GM23338 (cell line): ENCODE measurements around the gene FAM168B. TPM values are rescaled to one million over a fixed set of nuclear protein-coding genes. Genes with fewer than 3 reads are reported as not detected.

ENCODE experiments used
- ATAC-seq: fragments of 200-7000 bp; cut with Tn5 transposase; 3 replicates; pipeline ENCODE4 v1.9.1; 2020
- DNase-seq: peaks from one replicate; pipeline ENCODE4 v3.0.0-alpha.2; 2015; ENCODE audit warnings: low spot score
- H2AFZ ChIP-seq: fragments of 200-600 bp; sonication (generic); 2 replicates; pipeline ENCODE4 v1.8.0; 2016; ENCODE audit warnings: antibody characterized with exemption, mild to moderate bottlenecking, moderate library complexity
- H3F3A ChIP-seq: fragments of 200-600 bp; sonication (generic); replicated peaks from 2 replicates; pipeline ENCODE4 v1.8.0; 2017; ENCODE audit warnings: antibody characterized with exemption, mixed run types, low read depth
- H3K27ac ChIP-seq: fragments of 200-600 bp; sonication (generic); 2 replicates; pipeline ENCODE4 v1.6.1; 2016; ENCODE audit warnings: low read depth
- H3K27me3 ChIP-seq: fragments of 200-600 bp; sonication (generic); 2 replicates; pipeline ENCODE4 v1.8.0; 2016; ENCODE audit warnings: mild to moderate bottlenecking, mixed run types, moderate library complexity; ENCODE audit not compliant: insufficient read depth
- H3K36me3 ChIP-seq: fragments of 200-600 bp; sonication (generic); 2 replicates; pipeline ENCODE4 v1.8.0; 2016; ENCODE audit warnings: mild to moderate bottlenecking; ENCODE audit not compliant: insufficient read depth
- H3K4me1 ChIP-seq: fragments of 200-600 bp; sonication (generic); 2 replicates; pipeline ENCODE4 v1.8.0; 2016; ENCODE audit warnings: mild to moderate bottlenecking, moderate library complexity; ENCODE audit not compliant: insufficient read depth
- H3K4me2 ChIP-seq: fragments of 200-600 bp; sonication (generic); 2 replicates; pipeline ENCODE4 v1.7.1; 2017; ENCODE audit warnings: mixed run types
- H3K4me3 ChIP-seq: fragments of 200-600 bp; sonication (generic); 2 replicates; pipeline ENCODE4 v1.6.1; 2016; ENCODE audit warnings: mixed run types
- H3K79me2 ChIP-seq: fragments of 200-600 bp; sonication (generic); replicated peaks from 2 replicates; pipeline ENCODE4 v1.8.0; 2017; ENCODE audit warnings: mild to moderate bottlenecking; ENCODE audit not compliant: insufficient read depth
- H3K9me2 ChIP-seq: fragments of 200-600 bp; sonication (generic); 2 replicates; pipeline ENCODE4 v1.8.0; 2017; ENCODE audit not compliant: insufficient read depth
- H4K20me1 ChIP-seq: fragments of 200-600 bp; sonication (generic); replicated peaks from 2 replicates; pipeline ENCODE4 v1.8.0; 2017; ENCODE audit warnings: mild to moderate bottlenecking; ENCODE audit not compliant: insufficient read depth
- H3K27ac Mint-ChIP-seq: 2 replicates; pipeline ENCODE4 v1.8.0; 2020; ENCODE audit warnings: inconsistent platforms, mild to moderate bottlenecking, moderate library complexity, mixed read lengths
- H3K27me3 Mint-ChIP-seq: 3 replicates; pipeline ENCODE4 v1.8.0; 2022; ENCODE audit warnings: low read depth, mild to moderate bottlenecking, moderate library complexity, mixed read lengths, inconsistent platforms; ENCODE audit not compliant: insufficient read depth, poor library complexity
- H3K36me3 Mint-ChIP-seq: 3 replicates; pipeline ENCODE4 v1.8.0; 2021; ENCODE audit warnings: low read depth, mild to moderate bottlenecking, inconsistent platforms, moderate library complexity, mixed read lengths
- H3K4me1 Mint-ChIP-seq: 3 replicates; pipeline ENCODE4 v1.8.0; 2020; ENCODE audit warnings: mild to moderate bottlenecking, inconsistent platforms, mixed read lengths
- H3K4me3 Mint-ChIP-seq: 3 replicates; pipeline ENCODE4 v1.8.0; 2021; ENCODE audit warnings: moderate library complexity, mild to moderate bottlenecking, inconsistent platforms, mixed read lengths
- H3K9me3 Mint-ChIP-seq: 3 replicates; pipeline ENCODE4 v1.8.0; 2020; ENCODE audit warnings: moderate library complexity, mild to moderate bottlenecking, inconsistent platforms, mixed read lengths
- CREB1 ChIP-seq: fragments of 250-450 bp; sonication (Bioruptor Pico); IDR thresholded peaks from 2 replicates; pipeline ENCODE4 v1.5.0; 2020; ENCODE audit warnings: low read depth, mild to moderate bottlenecking, moderate library complexity
- EZH2 ChIP-seq: fragments of 200-600 bp; sonication (generic); IDR thresholded peaks from one replicate; pipeline ENCODE4 v1.8.0; 2017; ENCODE audit warnings: antibody characterized with exemption, mild to moderate bottlenecking, low read depth; ENCODE audit not compliant: unreplicated experiment
- EZH2phosphoT487 ChIP-seq: fragments of 200-600 bp; sonication (generic); IDR thresholded peaks from one replicate; pipeline ENCODE4 v1.8.1; 2018; ENCODE audit warnings: antibody characterized with exemption; ENCODE audit not compliant: unreplicated experiment
- JUNB ChIP-seq: IDR thresholded peaks from one replicate; pipeline ENCODE4 v1.6.1; 2016; ENCODE audit warnings: antibody characterized with exemption; ENCODE audit not compliant: unreplicated experiment
- NANOG ChIP-seq: IDR thresholded peaks from 2 replicates; pipeline ENCODE4 v1.6.1; 2016; ENCODE audit warnings: antibody characterized with exemption, borderline replicate concordance
- POLR2AphosphoS5 ChIP-seq: IDR thresholded peaks from 2 replicates; pipeline ENCODE4 v1.6.1; 2016; ENCODE audit warnings: antibody characterized with exemption, low read depth
- STAT1 ChIP-seq: IDR thresholded peaks from one replicate; pipeline ENCODE4 v1.6.1; 2016; ENCODE audit warnings: antibody characterized with exemption; ENCODE audit not compliant: unreplicated experiment
- ZNF114 ChIP-seq: fragments of 250-450 bp; sonication (Bioruptor Pico); IDR thresholded peaks from 2 replicates; pipeline ENCODE4 v1.5.0; 2020; ENCODE audit warnings: mild to moderate bottlenecking, moderate library complexity
- ZNF331 ChIP-seq: fragments of 250-450 bp; sonication (Bioruptor Pico); IDR thresholded peaks from 2 replicates; pipeline ENCODE4 v1.5.0; 2020; ENCODE audit warnings: low read depth, mild to moderate bottlenecking, moderate library complexity
- polyA plus RNA-seq: library from polyadenylated mRNA; unstranded; fragments of >200 nt; fragmentation: Nextera tagmentation; extraction: Ambion mirVana; gene quantifications from 2 replicates; pipeline ENCODE4 v1.2.1, GENCODE V29; 2016
- total RNA-seq: library from RNA; depleted of rRNA; stranded (reverse); fragments of >200 nt; shearing (Covaris generic); gene quantifications from 2 replicates; pipeline ENCODE4 v1.2.3, GENCODE V29; 2014
- TF ChIP-seq, protein P1 (sequence below), 2 experiments: fragments of 200-600 bp in 1 of 2; sonication (generic) in 1 of 2; conservative IDR thresholded peaks; 2 replicates each; pipeline versions ENCODE4 v1.5.1 to v1.6.1; 2016 to 2017; ENCODE audit warnings: antibody characterized with exemption in 2 of 2, low read depth in 2 of 2, mild to moderate bottlenecking in 2 of 2, moderate library complexity in 1 of 2
- TF ChIP-seq, protein P2 (sequence below): IDR thresholded peaks from 2 replicates; pipeline ENCODE4 v1.6.1; 2016; ENCODE audit warnings: antibody characterized with exemption
- TF ChIP-seq, protein P3 (sequence below): IDR thresholded peaks from one replicate; pipeline ENCODE4 v1.6.1; 2018; ENCODE audit warnings: antibody characterized with exemption; ENCODE audit not compliant: unreplicated experiment

The FAM168B gene
- total and polyA plus RNA-seq, 2 experiments from 2014 or later: 18.8 to 76.8 TPM

DNA sequence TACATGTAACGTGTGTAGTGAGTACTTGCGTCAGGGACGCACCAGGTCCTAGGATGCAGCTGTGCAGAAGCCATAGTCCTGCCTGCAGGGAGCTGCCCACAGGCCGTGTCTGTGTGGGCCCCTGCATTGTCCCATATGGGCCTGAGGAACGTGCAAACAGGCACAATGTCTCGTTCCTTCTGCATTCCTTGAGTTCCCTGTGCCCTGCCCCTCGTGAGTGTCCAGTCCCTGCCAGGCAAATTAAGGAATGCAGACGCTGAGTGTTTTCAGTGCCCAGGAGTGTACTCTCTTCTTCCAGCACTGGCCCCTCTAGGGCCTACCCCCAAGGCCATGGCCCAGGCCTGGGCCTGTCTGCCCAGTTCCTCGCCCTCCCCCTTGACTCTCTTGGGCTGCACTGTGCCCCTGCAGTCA lies 61.8 kb downstream of the FAM168B start:
- Histone ChIP-seq H3K9me2 (no peaks in the 10 kb centered on the region), H2AFZ (no peak overlapping the region), H3K4me3 (no peak overlapping the region), H4K20me1 (no peaks in the 10 kb centered on the region), H3F3A (no peaks in the 10 kb centered on the region), H3K27me3 (peaks cover 29% of the 10 kb centered on the region), H3K36me3 (no peaks in the 10 kb centered on the region), H3K79me2 (no peaks in the 10 kb centered on the region), H3K27ac (no peak overlapping the region), H3K4me2 (no peak overlapping the region), H3K4me1 (peaks cover 6% of the 10 kb centered on the region; the same call in 1 of the 2 replicates)
- H3K4me1 Mint-ChIP-seq: peaks cover 3% of the 10 kb centered on the region; the same call in 1 of the 3 replicates
- peaks cover 32% of the 10 kb centered on the region for H3K27me3 Mint-ChIP-seq
- H3K36me3 Mint-ChIP-seq: no peaks in the 10 kb centered on the region
- ATAC-seq: no peak
- DNase-seq: no peak
- H3K9me3 Mint-ChIP-seq: no peaks in the 10 kb centered on the region
- no peak overlapping the region for H3K4me3 Mint-ChIP-seq
- H3K27ac Mint-ChIP-seq: no peak overlapping the region
- TF ChIP-seq EZH2 (no peak), STAT1 (no peak), NANOG (no peak), EZH2phosphoT487 (no peak), ZNF331 (no peak), POLR2AphosphoS5 (no peak), ZNF114 (CRISPR knock-in tag) (no peak), JUNB (no peak), CREB1 (no peak)
- TF ChIP-seq, protein P1, sequence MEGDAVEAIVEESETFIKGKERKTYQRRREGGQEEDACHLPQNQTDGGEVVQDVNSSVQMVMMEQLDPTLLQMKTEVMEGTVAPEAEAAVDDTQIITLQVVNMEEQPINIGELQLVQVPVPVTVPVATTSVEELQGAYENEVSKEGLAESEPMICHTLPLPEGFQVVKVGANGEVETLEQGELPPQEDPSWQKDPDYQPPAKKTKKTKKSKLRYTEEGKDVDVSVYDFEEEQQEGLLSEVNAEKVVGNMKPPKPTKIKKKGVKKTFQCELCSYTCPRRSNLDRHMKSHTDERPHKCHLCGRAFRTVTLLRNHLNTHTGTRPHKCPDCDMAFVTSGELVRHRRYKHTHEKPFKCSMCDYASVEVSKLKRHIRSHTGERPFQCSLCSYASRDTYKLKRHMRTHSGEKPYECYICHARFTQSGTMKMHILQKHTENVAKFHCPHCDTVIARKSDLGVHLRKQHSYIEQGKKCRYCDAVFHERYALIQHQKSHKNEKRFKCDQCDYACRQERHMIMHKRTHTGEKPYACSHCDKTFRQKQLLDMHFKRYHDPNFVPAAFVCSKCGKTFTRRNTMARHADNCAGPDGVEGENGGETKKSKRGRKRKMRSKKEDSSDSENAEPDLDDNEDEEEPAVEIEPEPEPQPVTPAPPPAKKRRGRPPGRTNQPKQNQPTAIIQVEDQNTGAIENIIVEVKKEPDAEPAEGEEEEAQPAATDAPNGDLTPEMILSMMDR (conservative IDR thresholded peaks at IDR 0.05; ENCODE audit: low read depth in 2 of 2): no peak
- TF ChIP-seq, protein P2, sequence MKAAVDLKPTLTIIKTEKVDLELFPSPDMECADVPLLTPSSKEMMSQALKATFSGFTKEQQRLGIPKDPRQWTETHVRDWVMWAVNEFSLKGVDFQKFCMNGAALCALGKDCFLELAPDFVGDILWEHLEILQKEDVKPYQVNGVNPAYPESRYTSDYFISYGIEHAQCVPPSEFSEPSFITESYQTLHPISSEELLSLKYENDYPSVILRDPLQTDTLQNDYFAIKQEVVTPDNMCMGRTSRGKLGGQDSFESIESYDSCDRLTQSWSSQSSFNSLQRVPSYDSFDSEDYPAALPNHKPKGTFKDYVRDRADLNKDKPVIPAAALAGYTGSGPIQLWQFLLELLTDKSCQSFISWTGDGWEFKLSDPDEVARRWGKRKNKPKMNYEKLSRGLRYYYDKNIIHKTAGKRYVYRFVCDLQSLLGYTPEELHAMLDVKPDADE: no peak

DNA sequence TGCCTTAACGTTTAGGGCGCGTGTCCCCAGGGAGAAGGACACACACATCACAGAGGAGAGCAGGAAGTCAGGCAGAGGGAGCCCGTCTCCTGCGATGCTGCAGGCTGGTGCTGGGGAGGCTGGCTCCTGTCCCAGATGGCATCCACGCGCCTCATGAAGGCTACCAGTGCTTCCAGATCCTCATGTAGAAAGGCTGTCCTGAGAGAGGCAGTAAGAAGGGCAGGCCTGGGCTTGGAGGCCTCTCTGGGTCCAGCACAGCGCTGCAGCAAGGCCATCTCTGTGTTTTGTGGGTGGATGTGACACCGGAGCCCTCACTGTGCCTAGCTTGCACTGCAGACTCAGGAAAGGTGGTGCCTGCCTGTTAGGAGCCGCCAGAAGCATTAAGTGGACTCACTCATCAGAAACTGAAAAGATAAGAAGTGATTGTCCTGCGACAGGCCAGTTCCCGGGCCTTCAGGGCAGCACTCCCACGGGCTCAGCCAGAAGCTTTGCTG lies 62.7 kb downstream of the FAM168B start:
- H3K9me3 Mint-ChIP-seq: no peaks in the 10 kb centered on the region
- no peak for DNase-seq
- no peaks in the 10 kb centered on the region for H3K36me3 Mint-ChIP-seq
- Histone ChIP-seq H3K36me3 (no peaks in the 10 kb centered on the region), H3K4me1 (peaks cover 6% of the 10 kb centered on the region; the same call in 1 of the 2 replicates), H3K27ac (no peak overlapping the region), H3K4me3 (no peak overlapping the region), H2AFZ (no peak overlapping the region), H3K9me2 (no peaks in the 10 kb centered on the region), H3K27me3 (peaks cover 23% of the 10 kb centered on the region), H4K20me1 (no peaks in the 10 kb centered on the region), H3K79me2 (no peaks in the 10 kb centered on the region), H3F3A (no peaks in the 10 kb centered on the region), H3K4me2 (no peak overlapping the region)
- H3K4me3 Mint-ChIP-seq: no peak overlapping the region
- ATAC-seq: no peak
- H3K27me3 Mint-ChIP-seq: peaks cover 24% of the 10 kb centered on the region
- peaks cover 3% of the 10 kb centered on the region; the same call in 1 of the 3 replicates for H3K4me1 Mint-ChIP-seq
- H3K27ac Mint-ChIP-seq: no peak overlapping the region
- TF ChIP-seq ZNF331 (no peak), NANOG (no peak), EZH2 (no peak)
- TF ChIP-seq, protein P3, sequence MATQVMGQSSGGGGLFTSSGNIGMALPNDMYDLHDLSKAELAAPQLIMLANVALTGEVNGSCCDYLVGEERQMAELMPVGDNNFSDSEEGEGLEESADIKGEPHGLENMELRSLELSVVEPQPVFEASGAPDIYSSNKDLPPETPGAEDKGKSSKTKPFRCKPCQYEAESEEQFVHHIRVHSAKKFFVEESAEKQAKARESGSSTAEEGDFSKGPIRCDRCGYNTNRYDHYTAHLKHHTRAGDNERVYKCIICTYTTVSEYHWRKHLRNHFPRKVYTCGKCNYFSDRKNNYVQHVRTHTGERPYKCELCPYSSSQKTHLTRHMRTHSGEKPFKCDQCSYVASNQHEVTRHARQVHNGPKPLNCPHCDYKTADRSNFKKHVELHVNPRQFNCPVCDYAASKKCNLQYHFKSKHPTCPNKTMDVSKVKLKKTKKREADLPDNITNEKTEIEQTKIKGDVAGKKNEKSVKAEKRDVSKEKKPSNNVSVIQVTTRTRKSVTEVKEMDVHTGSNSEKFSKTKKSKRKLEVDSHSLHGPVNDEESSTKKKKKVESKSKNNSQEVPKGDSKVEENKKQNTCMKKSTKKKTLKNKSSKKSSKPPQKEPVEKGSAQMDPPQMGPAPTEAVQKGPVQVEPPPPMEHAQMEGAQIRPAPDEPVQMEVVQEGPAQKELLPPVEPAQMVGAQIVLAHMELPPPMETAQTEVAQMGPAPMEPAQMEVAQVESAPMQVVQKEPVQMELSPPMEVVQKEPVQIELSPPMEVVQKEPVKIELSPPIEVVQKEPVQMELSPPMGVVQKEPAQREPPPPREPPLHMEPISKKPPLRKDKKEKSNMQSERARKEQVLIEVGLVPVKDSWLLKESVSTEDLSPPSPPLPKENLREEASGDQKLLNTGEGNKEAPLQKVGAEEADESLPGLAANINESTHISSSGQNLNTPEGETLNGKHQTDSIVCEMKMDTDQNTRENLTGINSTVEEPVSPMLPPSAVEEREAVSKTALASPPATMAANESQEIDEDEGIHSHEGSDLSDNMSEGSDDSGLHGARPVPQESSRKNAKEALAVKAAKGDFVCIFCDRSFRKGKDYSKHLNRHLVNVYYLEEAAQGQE: no peak
